Measurements from ENCODE around the gene NSD2. TPM values are rescaled to one million over a fixed set of nuclear protein-coding genes. Genes with fewer than 3 reads are reported as not detected.

Gene NSD2
- total RNA-seq, 4 donors from 2014 or later = 56.0 to 255 (median 98.9) TPM

DNA sequence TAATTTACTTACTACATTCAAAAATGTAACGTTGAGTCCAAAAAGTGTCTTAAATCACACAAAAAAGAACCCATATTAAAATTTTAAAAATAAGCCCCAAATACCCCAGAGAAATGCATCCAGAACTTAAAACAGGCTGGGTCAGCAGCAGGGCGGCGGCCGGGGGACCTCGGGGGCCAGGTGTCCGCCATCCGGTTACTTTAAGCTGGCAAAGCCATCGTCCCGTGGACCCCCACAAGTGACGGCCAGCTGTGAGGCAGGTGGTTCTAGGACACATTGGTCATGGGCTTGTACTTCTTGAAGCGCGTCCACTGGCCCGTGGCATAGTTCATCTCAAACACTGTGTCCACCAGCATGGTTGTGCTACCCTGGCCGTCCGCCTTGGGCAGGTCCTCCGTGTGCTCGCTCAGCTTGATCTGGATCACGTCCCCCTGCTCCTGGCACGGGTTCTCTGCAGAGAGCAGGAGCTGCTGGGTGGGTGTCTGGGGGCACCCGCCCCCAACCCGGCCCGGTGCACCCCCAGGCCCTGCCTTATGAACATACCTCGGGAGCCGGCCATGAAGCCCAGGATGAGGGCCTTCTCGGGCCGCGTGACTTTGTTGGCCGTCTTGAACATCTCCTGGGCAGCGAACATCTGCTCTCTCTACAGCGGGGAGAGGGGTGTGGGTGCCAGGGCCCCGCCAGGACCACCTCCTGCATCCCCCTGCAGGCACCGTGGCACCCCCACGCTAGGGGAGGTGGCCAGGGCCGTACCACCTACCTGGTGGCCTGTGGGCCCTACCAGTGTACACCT lies 112.1 kb downstream of the NSD2 start:
- no peaks in the 10 kb centered on the region for H3K27me3 ChIP-seq
- peaks cover 0 to 95% (median 0%) of the 10 kb centered on the region in 3 donors for H3K36me3 ChIP-seq
- H3K4me3 ChIP-seq = no peak overlapping the region
- no peaks in the 10 kb centered on the region for H3K9me3 ChIP-seq
- no peak overlapping the region for H3K27ac ChIP-seq
- no peaks in the 10 kb centered on the region for H3K4me1 ChIP-seq
- no peak for DNase-seq
- TF ChIP-seq, protein P1, sequence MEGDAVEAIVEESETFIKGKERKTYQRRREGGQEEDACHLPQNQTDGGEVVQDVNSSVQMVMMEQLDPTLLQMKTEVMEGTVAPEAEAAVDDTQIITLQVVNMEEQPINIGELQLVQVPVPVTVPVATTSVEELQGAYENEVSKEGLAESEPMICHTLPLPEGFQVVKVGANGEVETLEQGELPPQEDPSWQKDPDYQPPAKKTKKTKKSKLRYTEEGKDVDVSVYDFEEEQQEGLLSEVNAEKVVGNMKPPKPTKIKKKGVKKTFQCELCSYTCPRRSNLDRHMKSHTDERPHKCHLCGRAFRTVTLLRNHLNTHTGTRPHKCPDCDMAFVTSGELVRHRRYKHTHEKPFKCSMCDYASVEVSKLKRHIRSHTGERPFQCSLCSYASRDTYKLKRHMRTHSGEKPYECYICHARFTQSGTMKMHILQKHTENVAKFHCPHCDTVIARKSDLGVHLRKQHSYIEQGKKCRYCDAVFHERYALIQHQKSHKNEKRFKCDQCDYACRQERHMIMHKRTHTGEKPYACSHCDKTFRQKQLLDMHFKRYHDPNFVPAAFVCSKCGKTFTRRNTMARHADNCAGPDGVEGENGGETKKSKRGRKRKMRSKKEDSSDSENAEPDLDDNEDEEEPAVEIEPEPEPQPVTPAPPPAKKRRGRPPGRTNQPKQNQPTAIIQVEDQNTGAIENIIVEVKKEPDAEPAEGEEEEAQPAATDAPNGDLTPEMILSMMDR (IDR thresholded peaks at IDR 0.05) = no peak
- no peak for TF ChIP-seq POLR2A (IDR thresholded peaks at IDR 0.05)

DNA sequence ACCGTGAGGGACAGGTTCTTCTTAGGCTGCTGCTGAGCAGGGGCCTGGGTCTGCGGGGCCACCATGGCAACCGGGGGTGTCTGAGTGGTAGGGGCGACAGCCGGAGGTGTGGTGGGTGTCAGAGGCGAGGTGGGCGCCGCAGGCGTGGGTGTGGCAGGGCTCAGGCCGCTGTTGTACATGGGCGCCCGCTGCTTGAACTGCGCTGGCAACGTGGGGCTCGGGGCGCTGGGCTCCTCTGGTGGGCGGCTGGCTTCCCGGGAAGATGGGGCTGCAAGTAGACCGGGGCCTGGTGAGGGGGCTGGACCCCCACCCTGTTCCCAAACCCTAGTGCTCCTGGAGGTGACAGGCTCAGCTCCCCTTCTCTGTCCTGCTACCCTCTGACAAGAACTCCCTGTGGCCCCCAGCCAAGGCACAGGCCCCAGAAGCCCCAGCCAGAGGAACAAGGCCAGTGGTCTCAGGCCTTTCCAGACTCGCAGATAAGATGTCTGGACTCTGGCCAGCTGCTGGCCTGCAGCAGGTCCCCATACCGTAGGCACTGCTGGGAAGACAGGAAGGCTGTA lies 112.7 kb downstream of the NSD2 start:
- Histone ChIP-seq H3K27ac (no peak overlapping the region), H3K4me3 (no peak overlapping the region), H3K27me3 (no peaks in the 10 kb centered on the region), H3K4me1 (no peaks in the 10 kb centered on the region), H3K36me3 (peaks cover 0 to 94% (median 0%) of the 10 kb centered on the region in 3 donors), H3K9me3 (no peaks in the 10 kb centered on the region)
- TF ChIP-seq POLR2A (IDR thresholded peaks at IDR 0.05) = no peak
- TF ChIP-seq, protein P1 (IDR thresholded peaks at IDR 0.05) = no peak
- DNase-seq = no peak

DNA sequence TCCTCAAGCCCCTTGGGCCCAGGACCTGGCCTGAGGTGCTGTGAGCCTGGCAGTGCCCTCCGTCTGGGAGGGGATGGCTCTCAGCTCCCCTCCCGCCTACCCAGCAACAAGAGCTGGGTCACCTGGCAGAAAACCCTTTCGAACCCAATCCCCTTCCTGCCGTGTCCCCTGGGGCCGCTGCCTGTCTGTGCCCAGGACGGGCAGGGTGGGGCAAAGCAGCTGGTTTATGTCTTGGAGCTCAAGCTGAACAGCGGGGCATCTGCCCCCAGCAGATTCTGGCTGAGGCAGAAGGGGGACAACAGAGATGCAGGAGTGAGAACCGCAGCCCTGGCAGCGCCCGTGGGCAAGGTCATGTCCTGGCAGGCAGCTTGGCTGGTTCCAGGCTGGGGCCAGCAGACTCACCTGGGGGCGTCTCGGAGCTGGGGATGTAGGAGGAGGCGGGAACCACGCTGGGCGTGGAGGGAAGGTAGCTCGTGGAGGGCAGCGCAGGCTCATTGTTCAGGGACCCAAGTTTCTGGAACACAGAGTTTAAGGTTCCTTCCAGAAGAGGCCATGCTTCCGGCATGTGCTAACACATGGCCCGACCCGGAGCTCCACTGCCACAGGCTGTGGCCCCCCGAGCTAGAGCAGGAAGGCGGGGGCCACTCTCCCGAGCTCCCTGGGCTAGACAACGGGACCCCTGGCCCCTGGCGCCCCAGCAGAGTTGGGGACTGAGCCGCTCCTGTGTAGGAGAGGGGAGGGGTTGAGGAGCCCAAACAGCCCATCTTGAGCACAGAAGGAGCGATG lies 113.4 kb downstream of the NSD2 start:
- DNase-seq = no peak
- TF ChIP-seq, protein P1 (IDR thresholded peaks at IDR 0.05) = no peak
- Histone ChIP-seq H3K27ac (no peak overlapping the region), H3K27me3 (no peaks in the 10 kb centered on the region), H3K9me3 (no peaks in the 10 kb centered on the region), H3K4me1 (no peaks in the 10 kb centered on the region), H3K36me3 (peaks cover 0 to 94% (median 0%) of the 10 kb centered on the region in 3 donors), H3K4me3 (no peak overlapping the region)

DNA sequence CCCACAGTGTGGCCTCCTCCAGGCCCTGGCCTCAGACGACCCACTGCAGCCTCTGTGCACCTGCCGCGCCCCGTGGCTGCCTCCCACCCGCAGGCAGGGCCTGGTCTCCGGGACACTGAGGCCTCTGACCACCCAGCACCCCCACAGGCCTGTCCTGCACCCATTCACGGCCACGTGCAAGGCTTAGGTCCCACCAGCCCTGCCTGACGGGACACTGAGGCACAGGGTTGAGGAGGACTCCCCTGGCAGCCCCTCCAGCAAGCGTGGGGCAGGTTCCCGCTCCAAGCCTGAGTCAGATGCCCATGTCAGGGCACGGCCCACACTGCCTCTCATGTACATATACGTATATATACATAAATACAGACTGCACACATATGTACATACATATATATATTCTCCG lies 114.1 kb downstream of the NSD2 start:
- no peak for DNase-seq
- H3K27ac ChIP-seq = no peak overlapping the region
- no peaks in the 10 kb centered on the region for H3K9me3 ChIP-seq
- peaks cover 0 to 94% (median 0%) of the 10 kb centered on the region in 3 donors for H3K36me3 ChIP-seq
- no peak for TF ChIP-seq POLR2A (IDR thresholded peaks at IDR 0.05)
- TF ChIP-seq, protein P1 (IDR thresholded peaks at IDR 0.05) = no peak
- H3K4me3 ChIP-seq = no peak overlapping the region
- H3K27me3 ChIP-seq = no peaks in the 10 kb centered on the region
- no peaks in the 10 kb centered on the region for H3K4me1 ChIP-seq

DNA sequence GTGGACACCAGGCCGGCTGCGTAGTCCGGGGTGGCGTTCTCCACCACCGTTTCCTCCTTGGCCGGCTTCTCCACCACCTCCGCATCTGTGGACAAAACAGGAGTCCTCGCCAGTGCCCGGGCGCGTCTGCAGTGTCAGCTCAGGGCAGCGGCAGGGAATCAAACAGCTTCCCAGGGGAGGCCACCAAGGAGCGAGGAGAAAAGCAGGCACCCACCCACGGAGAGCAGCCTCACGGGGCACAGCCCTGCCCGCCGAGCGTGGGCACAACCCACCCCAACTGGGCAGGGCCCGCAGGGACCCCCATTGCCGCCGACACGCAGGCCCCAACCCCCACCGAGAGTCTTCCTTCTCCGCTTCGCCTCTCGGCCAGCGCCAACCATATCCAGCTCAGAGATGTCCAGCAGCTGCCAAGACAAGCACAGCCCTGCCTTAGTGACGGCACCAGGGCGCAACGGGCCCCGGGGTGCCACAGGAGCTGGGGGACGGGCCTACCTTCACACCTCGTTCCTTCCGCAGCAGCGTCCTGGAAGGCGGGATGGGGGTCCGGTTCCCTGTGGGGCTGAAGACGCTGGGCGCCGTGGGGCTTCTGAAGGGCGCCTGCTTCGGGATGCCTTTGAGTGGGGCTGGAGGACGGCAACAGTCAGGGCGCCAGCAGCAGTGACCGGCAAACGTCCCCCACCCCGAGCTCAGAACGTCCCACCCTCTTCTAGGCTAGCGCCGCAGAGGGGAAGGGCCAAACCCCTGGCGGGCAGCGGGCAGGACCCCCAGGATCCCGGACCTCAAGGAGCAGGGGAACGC lies 114.8 kb downstream of the NSD2 start:
- peaks cover 0 to 96% (median 0%) of the 10 kb centered on the region in 3 donors for H3K36me3 ChIP-seq

More for the DNA sequence above, 114.8 kb downstream of the NSD2 start:
- no peak for TF ChIP-seq POLR2A (IDR thresholded peaks at IDR 0.05)
- TF ChIP-seq, protein P1 (IDR thresholded peaks at IDR 0.05) = no peak
- no peaks in the 10 kb centered on the region for H3K4me1 ChIP-seq
- DNase-seq = no peak
- no peak overlapping the region for H3K27ac ChIP-seq
- no peaks in the 10 kb centered on the region for H3K9me3 ChIP-seq
- no peaks in the 10 kb centered on the region for H3K27me3 ChIP-seq
- H3K4me3 ChIP-seq = no peak overlapping the region

All from Peyer's patch (tissue), 4 donors.